ENCODE measurements around the gene HYAL2. TPM values are rescaled to one million over a fixed set of nuclear protein-coding genes. Genes with fewer than 3 reads are reported as not detected.

HYAL2 gene
- total and polyA plus RNA-seq, 2 of the 8 experiments (the other 6 are each of a cell fraction or from before 2014, with no cell fraction given), result 51.9 to 176 TPM

DNA sequence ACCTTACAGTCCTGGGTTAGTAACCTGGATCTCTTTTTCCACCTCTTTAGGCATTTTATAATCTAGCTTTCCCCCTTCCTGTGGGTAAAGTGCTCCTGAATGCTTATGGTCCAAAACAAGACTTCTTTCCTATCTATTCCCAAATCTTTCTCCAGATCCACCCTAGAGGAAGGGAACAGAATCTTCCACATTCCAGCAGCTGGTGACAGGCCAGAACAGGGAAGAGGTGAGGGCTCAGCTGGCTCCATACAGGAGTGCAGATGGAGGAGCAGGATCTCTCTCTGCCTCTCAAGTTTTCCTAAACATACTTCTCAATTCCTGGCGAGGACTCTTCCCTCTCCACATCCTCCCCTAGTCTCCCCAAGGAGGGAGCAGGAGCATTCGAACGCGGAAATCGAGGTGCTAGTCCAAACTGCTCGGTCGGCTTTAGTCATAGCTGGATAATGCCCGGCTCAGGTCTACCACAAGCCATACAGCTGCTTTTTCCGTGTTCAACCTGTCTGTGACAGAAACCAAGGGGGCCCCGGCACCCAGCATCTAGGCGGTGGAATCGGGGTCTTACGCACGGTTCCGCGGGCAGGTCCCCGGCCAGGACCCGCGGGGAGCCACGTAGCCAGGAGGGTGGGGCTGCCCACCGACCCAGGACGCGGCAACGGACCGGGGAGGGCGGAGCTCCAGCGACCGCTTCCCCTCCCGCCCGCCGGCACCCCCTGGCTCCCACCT lies 14.1 kb upstream of the HYAL2 start:
- Histone ChIP-seq H3K36me3 (ENCODE audit: control insufficient read depth in 2 of 4, insufficient read depth in 4 of 4, low read length in 3 of 4) (peaks cover 2 to 5% (median 4%) of the 10 kb centered on the region in 4 experiments; a peak in 4 of 8 replicates), H3K23me2 (ENCODE audit: low read depth, low read length) (peaks cover 18% of the 10 kb centered on the region), H4K5ac (ENCODE audit: insufficient read length, low read depth, low read length) (peak overlapping the region; percentile 89), H2BK20ac (ENCODE audit: low read length) (no peak overlapping the region), H3K14ac (ENCODE audit: insufficient read length) (no peak overlapping the region), H3K4me2 (ENCODE audit: insufficient read depth in 1 of 2, low read depth in 2 of 2, low read length in 2 of 2) (peak overlapping the region; percentile 95 to 98), H3K4me3 (ENCODE audit: extremely low read depth in 1 of 4, insufficient read depth in 2 of 4, low read depth in 3 of 4, low read length in 4 of 4) (peak overlapping the region; percentile 72 to 96 (median 88)), H4K8ac (ENCODE audit: extremely low read depth, insufficient read depth, low read length) (peak overlapping the region; percentile 59; the same call in 1 of the 2 replicates), H2AFZ (ENCODE audit: low read length) (0 out of 2 replicates have a peak overlapping the region, but pooled peaks have one; percentile 2), H2BK12ac (ENCODE audit: low read depth, low read length) (peak overlapping the region; percentile 11; the same call in 1 of the 2 replicates), H4K91ac (replicated peaks; ENCODE audit: insufficient read length, low read length) (peak overlapping the region; percentile 93), H2BK15ac (ENCODE audit: low read length) (no peak overlapping the region), H3K18ac (ENCODE audit: extremely low read depth, low read length) (peak overlapping the region; percentile 61; the same call in 1 of the 2 replicates), H2AK5ac (ENCODE audit: low read depth, low read length) (no peak overlapping the region), H3K27me3 (replicated peaks in 1 of 4; ENCODE audit: control insufficient read depth in 3 of 4, extremely low read depth in 1 of 4, insufficient read depth in 3 of 4, low read length in 3 of 4) (peaks cover 18 to 37% (median 32%) of the 10 kb centered on the region in 4 experiments), H3K27ac (ENCODE audit: low read depth, low read length) (peak overlapping the region; percentile 72; the same call in 1 of the 2 replicates), H3K56ac (replicated peaks; ENCODE audit: insufficient read length, low read depth, low read length) (peak overlapping the region; percentile 79), H4K20me1 (replicated peaks in 1 of 2; ENCODE audit: control insufficient read depth in 1 of 2, insufficient read depth in 2 of 2, low read length in 2 of 2) (peaks cover 4 to 10% of the 10 kb centered on the region in 2 experiments), H3K4ac (replicated peaks; ENCODE audit: insufficient read length, low read depth, low read length) (no peak overlapping the region), H2BK120ac (replicated peaks; ENCODE audit: low read depth, low read length) (no peak overlapping the region), H2BK5ac (ENCODE audit: low read depth, low read length) (peak overlapping the region; percentile 86; the same call in 1 of the 2 replicates), H3K9ac (replicated peaks in 1 of 4; ENCODE audit: extremely low read depth in 1 of 4, low read depth in 3 of 4, low read length in 3 of 4) (peak overlapping the region; percentile 77 to 88 (median 84)), H3K9me3 (ENCODE audit: insufficient read depth in 2 of 2, low read depth in 1 of 2, low read length in 1 of 2) (no peaks in the 10 kb centered on the region), H3K79me1 (ENCODE audit: low read depth, low read length) (peaks cover 6% of the 10 kb centered on the region; the same call in 1 of the 2 replicates), H3K79me2 (ENCODE audit: control insufficient read depth in 1 of 2, insufficient read depth in 2 of 2, low read length in 2 of 2) (peaks cover 0 to 28% of the 10 kb centered on the region in 2 experiments; a peak in 2 of 4 replicates), H3K23ac (ENCODE audit: insufficient read length) (no peak overlapping the region), H3K4me1 (replicated peaks in 1 of 4; ENCODE audit: control insufficient read depth in 3 of 4, insufficient read depth in 4 of 4, low read length in 3 of 4) (peaks cover 0 to 15% (median 14%) of the 10 kb centered on the region in 4 experiments; a peak in 5 of 7 replicates)
- CTCF ChIA-PET (ENCODE audit: partially characterized antibody), result interaction anchor here (0.7 to 7.7 kb wide), 18 partner anchors 8 to 1053 kb away, joined by 3 to 60 read pairs (median 4); partner anchors contain the start of genes CISH, HYAL1, HYAL2 and HYAL3
- no peak for FAIRE-seq
- POLR2A ChIA-PET (ENCODE audit: partially characterized antibody), result interaction anchor here (0.6 to 4.4 kb wide), 21 partner anchors 8 to 233 kb away, joined by 3 to 40 read pairs (median 5); partner anchors contain the start of genes CYB561D2, HEMK1, HYAL2 and HYAL3
- DNase-seq (ENCODE audit: low read depth in 1 of 2, low spot score in 2 of 2), result no peak
- 2% methylated on average over 18 of the region's 31 CpGs; no CpG with 5 or more reads in 1 of the 2 experiments for WGBS, 2 experiments (ENCODE audit: extremely low coverage in 1 of 2, insufficient coverage in 1 of 2, insufficient read length in 1 of 2, insufficient replicate concordance in 2 of 2, low coverage in 1 of 2, low lambda C conversion rate in 2 of 2, missing lambda C conversion rate in 1 of 2)
- TF ChIP-seq SAP30 (IDR thresholded peaks at IDR 0.05; ENCODE audit: insufficient read depth, insufficient replicate concordance, low read length), result peak; percentile 86
- TF ChIP-seq, protein P1, sequence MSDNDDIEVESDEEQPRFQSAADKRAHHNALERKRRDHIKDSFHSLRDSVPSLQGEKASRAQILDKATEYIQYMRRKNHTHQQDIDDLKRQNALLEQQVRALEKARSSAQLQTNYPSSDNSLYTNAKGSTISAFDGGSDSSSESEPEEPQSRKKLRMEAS (IDR thresholded peaks at IDR 0.05), result no peak
- TF ChIP-seq, protein P2, sequence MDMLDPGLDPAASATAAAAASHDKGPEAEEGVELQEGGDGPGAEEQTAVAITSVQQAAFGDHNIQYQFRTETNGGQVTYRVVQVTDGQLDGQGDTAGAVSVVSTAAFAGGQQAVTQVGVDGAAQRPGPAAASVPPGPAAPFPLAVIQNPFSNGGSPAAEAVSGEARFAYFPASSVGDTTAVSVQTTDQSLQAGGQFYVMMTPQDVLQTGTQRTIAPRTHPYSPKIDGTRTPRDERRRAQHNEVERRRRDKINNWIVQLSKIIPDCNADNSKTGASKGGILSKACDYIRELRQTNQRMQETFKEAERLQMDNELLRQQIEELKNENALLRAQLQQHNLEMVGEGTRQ (IDR thresholded peaks at IDR 0.05; ENCODE audit: low read length), result no peak
- TF ChIP-seq, protein P3, sequence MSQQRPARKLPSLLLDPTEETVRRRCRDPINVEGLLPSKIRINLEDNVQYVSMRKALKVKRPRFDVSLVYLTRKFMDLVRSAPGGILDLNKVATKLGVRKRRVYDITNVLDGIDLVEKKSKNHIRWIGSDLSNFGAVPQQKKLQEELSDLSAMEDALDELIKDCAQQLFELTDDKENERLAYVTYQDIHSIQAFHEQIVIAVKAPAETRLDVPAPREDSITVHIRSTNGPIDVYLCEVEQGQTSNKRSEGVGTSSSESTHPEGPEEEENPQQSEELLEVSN (IDR thresholded peaks at IDR 0.05), result no peak
- TF ChIP-seq FOSL1 (IDR thresholded peaks at IDR 0.05; ENCODE audit: insufficient read depth, low read depth, low read length), result no peak
- TF ChIP-seq MAFK (IDR thresholded peaks at IDR 0.05; ENCODE audit: low read depth, low read length), result no peak
- peak in 1 of 2 experiments; percentile 67; a peak in 1 of 4 replicates for TF ChIP-seq SIN3A (conservative IDR thresholded peaks at IDR 0.05 in 1 of 2, IDR thresholded peaks at IDR 0.05 in 1 of 2; ENCODE audit: low read depth in 1 of 2, low read length in 2 of 2)
